ENCODE data around the gene CAPN9.

The CAPN9 gene

DNA sequence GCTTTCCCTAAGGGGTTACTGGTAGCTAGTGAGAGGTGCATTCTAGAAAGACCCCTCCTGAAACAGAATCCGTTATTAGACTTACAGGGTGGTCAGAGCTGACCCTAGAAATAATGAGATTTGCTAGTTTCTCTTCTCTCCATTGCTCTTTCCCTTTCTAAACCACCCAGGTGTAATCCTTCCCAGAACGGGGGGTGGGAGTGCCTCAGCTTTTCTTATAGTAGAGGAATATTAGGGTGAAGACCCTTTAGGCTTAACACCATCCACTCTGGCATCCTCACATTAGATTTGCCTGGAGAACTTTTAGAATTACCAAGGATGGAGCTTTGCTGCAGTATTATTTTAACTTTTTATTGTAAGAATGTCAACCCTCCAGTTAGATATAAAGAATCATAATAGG, 49.4 kb downstream of the CAPN9 start:
- no peak for DNase-seq (ENCODE audit: low read depth)

DNA sequence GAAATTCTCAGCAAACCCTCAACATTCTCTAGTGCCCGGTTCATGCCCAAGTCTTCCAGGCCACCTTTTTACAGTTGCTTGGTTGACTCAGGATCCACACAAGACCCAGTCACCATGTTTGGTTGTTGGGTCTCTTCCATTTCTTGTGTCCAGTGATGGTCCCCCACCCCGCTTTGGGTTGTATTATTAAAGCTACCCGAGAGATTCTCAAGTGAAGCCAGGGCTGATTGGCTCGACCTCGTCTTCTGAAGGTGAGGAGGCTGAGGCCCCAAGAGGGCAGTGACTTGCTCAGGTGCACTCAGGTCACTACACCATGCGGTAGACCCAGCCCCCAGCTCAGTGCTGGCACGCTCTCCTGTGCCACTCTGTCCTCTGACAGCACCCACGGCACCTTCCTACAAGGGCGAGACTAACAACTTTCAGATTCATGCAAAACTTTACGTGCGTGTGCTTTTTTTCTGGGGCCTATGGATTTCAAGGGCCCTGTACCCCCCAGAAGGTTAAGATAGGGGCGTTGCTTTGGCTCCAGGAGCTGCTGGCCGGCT, 50.3 kb downstream of the CAPN9 start:
- DNase-seq (ENCODE audit: low read depth) = no peak

DNA sequence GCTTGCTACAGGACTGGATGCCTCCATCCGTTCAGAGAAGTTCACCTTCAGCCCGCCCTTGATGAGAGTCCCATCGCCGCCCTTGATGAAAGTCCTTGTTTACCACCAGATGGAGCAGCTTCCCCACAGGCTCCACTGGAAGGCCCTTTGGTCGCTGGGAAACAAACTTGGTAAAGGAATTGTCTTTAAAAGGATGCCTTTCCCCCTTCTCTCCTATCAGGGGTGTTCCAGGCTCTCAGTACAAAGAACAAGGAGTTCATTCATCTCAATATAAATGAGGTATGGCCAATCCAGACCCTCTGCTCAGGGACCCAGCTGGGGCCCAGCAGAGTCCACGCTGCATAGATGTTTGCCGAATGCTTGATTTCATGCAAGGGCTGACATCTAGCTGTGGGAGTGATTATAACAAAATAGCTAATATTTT, 50.8 kb downstream of the CAPN9 start:
- peak; percentile 74 for DNase-seq (ENCODE audit: low read depth)

DNA sequence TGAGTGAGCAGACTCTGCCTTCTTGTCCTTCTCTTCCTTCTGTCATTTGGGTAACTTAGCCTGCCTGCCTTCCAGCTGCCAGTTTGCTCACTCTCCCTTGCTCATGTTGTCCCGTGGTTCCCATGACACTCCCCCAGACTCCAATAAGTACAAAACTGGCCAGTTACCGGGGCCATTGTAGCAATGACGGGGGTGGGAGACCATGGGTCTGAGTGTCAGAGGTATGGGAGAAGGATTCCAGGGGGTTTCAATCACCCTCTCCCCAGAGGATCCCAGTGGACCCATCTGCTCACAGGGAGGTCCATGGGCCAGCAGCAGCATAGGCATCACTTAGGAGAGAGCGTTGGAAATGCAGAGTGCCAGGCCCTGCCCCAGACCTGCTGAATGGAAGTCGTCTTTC, 51.3 kb downstream of the CAPN9 start:
- DNase-seq (ENCODE audit: low read depth) = no peak

DNA sequence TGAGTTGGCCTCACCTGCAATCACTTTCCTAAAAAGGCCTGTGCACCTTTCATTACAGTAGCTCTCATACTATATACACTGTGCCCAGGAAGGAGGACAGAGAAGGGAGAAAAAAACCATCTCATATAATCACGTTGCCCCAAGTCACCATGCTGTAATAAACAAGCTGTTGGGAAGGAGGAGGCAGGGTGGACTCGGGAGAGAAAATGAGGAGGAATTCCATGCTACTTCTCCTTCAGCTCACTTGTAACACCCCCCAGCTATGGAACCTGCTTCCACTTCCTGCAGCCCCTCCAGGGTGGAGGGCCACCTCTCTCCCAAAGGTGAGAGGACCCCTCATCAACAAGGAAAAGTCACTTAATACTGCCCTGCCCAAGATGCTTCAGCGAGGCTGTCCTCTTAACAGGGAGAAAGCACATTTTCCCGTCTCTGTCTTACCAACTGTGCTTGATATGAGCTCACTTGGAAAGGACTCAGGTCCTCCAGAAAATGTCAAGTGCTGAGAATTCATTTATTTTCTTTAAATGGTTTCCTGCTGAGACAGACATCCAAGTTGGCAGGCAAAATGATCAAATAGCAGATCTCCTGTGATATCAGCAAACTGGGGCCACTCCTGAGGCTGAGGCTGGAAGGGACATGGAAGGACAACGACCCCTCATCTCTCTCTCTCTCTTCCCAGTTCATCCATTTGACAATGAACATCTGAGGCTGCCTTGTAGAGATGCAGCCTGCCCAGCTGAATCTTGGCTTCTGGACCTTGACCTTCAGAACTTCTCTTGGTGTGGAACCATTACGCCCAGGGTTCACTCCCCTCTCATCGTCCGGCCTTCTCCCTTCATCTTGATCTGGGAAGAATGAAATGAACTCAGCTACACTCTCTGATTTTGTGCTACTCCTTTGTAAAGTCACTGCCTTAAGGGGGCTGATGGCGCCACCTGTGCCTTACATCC, 54.0 kb downstream of the CAPN9 start:
- DNase-seq (ENCODE audit: low read depth) = no peak

DNA sequence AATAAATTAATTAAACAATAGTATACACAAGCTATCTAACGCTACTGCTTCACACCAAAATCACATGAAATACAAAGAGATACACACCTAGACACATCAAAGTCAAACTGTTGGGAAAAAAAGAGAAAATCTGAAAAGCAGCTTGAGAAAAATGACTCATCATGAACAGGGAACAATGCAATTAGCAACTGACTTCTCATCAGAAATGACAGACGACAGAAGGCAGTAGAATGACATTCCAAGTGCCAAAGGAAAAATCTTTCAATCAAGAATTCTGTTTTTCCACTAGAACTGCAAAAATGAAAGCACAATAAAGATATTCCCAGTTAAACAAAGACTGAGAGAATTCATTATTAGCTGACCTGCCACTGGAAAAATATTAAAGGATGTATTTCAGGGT, 57.2 kb downstream of the CAPN9 start:
- DNase-seq (ENCODE audit: low read depth) = no peak

DNA sequence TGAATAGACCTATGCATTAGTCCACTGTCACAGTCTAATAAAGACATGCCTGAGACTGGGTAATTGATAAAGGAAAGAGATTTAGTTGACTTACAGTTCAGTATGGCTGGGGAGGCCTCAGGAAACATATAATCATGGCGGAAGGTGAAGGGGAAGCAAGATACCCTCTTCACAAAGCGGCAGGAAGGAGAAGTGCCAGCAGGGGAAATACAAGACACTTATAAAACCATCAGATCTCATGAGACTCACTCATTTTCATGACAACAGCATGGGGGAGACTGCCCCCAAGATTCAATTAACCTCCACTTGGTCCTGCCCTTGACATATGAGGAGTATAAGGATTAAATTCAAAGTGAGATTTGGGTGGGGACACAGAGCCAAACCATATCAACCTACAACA, 59.4 kb downstream of the CAPN9 start:
- DNase-seq (ENCODE audit: low read depth) = no peak

DNA sequence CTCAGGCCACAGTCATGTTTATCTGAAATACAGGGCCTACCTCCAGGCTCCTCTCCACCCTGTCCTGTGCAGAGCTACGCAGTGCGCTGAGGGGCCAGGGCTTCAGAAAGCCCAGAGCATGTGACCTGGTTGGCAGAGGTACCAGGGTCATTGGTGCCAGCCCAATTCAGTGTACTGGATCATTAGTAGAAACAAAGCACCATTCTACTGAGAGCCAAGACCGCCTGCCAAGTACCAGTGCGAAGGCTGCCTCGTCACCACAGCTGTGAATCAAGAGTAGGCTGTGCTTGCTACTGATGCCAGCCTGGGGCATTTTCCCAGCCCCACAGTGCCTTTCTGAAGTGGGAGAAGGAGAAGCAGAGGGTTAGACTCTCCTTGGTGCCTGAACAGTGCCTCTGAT, 59.8 kb downstream of the CAPN9 start:
- no peak for DNase-seq (ENCODE audit: low read depth)

DNA sequence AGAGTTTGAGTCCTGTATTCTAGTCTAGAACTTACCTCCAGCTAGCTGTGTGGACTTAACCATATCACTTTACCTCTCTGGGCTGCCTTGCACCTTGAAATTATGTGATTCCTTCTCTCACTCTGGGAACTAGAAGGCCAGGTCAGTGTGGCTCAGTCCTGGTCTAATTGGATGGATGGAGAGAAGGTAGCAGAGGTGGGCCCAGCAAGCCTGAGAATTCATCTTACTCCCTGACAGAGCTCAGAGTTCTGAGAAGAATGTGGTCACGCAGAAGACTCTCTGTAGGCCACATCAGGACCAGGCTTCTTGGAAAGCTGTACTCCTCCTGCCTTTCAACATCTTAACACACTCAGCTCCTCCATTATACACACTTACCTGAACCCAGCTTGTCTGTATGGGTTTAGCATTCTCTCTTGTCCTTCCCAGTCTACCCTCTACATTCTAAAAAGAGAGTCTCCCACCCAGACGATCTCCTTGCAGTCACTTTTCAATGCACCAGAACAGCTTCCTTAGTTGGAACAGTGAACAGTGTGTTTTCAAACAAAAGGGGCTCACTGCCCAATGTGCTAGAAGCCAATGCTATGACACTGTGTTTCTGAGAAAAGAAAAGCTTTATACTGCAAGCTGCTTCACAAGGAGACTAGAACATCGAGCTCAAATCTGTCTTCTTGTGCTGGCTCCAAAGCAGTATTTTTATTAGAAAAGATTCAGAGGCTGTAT, 60.5 kb downstream of the CAPN9 start:
- no peak for DNase-seq (ENCODE audit: low read depth)

DNA sequence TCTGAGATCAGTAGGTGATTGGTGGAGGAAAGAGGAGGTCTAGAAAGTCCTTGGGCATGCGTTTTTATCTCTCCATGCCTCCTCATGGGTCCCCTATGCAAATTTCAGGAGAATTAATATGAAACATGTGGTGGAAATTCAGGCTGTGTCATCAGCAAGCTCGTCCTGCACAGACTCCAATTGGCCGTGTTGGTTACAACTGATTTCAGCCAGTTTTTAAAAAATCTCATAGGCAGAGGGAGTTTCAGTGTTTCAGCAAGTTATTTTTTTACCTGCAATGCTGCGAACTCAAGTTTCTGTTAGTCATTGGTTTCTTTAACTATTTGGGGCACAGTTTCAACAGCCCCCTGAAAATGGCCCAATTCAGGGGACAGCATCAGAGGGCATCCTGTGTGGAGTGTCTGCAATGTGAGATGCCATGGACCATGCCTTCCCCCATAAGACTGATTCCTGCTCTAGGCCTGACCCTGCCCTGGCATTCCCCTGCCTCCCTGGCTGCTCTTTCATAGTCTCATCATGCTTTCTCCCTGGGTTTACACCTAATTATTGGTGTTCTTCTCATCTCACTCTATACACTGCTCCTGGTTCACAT, 61.2 kb downstream of the CAPN9 start:
- DNase-seq (ENCODE audit: low read depth) = no peak

DNA sequence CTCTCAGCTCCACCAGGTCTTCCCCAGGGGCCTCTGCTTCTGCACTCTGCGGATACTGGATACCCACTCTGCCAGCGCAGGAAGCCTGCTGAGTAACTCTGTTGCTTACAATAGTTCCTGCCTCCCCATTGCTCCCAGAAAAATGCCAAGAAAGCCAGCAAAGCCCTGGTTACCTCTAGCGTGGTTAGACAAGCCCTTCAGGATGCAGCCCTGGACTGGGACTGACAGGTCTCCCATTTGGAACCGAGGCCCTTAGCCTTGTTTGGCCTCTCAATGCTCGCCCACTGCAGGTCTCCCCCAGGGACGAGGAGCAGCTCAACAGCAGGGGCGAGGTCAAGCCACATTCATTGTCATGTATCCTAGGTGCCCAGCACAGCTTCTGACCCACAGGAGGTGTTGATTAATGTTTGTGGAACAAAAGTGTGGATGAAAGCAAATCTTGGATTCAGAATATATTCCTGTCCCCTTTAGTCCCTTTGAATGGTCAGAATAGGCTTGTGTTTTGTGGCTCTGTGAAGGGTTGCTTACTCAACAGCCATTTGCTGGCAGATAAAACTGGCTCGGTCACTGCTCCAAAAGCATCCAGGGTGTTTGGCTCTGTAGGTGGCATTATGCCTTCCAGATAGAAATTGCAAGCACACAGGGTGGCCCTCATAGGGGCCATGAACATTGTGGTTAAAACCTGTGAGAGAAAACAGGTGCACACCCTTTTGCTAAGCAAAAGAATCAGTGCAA, 62.2 kb downstream of the CAPN9 start:
- DNase-seq (ENCODE audit: low read depth) = no peak

DNA sequence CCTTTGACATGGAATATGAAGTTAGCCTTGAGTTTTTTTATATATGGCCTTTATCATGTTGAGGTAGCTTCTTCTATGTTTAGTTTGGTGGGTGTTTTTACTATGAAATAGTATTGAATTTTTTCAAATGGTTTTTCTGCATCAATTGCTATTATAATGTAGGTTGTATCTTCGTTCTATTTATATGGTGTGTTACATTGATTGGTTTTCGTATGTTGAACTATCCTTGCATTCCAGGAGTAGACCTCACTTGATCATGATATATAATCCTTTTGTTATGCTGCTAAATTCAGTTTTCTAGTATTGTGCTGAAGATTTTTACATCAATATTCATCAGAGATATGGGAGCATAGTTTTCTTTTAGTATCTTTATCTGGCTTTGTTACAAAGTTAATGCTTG, 65.4 kb downstream of the CAPN9 start:
- DNase-seq (ENCODE audit: low read depth) = no peak

DNA sequence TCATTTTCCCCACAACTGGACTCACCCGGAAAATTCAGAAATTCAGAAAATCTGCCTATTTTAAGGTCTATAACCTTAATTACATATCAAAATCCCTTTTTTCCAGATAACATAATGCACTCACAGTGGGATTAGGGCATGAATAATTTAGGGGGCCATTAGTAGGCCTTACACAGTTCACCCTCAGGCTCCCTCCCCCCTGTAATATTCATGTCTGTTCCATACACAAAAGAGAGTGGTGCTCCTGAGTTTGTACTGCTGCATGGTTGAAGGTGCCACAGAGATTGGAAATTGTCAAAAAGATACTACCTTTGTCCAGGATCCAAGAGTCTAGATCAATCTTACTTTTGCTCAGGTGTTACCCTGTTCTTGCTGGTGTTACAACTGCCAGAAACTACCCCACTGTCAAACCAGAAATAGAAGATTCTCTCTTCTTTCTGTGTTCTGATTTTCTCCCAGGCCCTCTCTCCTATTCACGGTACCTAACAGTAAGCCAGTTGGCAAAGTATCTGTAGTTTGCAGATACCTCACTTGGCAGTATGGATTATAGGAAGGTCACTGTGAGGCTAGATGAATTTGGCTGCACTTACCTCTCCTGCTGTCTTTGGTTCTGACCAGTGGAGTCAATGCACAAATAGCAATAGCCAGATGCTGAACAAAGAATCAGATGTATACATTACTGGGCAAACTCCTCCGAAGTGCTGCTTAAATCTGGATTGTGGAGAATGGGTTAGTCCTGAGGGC, 67.9 kb downstream of the CAPN9 start:
- no peak for DNase-seq (ENCODE audit: low read depth)

DNA sequence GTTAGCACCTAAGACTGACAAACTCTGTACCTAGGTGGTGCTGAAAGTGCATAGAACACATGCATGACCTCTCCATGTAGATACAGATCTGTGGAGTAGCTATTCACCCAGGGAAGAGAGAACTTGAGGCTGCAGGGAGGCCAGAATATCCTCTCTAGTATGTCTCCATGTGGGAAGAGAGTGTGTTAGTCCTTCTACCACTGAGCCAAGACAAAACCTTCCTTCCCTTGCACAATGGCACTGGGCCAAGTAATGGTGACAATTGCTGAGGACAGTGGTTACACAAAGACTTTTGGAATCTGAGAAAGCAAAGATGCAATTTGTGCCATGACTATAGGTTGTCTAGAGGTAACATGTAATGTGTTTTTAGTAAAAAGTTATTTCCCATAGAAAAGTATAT, 68.8 kb downstream of the CAPN9 start:
- DNase-seq (ENCODE audit: low read depth) = no peak

DNA sequence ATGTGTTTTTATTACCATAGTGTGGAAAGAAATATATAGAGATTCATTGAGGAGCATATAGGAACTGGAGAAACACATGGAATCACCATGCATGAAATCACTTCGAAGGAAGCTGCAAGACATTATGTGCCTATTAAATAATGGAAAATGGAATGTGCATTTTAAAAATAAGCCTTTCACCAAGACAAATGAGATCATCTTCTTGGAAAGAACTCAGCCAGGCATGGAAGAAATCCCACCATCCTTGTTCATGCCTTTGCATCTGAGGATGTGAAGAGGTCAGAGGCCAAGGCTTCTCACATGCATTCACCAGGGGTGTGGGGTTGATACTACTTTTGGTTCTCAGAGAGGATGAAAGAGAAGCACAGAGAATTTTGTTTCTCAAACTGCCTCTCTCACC, 71.2 kb downstream of the CAPN9 start:
- no peak for DNase-seq (ENCODE audit: low read depth)

DNA sequence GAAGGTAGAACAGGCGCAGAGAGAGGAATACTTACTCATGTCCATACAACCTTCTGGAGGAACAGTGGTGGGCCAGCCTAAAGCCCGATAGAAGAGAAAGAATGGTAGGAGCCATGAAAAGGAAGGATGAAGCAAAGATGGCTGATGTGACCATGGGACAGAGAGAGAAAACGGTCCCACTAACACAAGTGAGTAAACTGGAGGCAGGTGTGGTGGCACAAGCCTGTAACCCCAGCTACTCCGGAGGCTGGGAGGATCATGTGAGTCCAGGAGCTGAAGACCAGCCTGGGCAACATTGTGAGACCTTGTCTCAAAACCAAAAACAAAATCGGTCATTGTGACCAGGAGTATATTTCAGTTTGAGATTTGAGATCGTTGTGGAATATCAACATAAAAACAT, 71.7 kb downstream of the CAPN9 start:
- no peak for DNase-seq (ENCODE audit: low read depth)

DNA sequence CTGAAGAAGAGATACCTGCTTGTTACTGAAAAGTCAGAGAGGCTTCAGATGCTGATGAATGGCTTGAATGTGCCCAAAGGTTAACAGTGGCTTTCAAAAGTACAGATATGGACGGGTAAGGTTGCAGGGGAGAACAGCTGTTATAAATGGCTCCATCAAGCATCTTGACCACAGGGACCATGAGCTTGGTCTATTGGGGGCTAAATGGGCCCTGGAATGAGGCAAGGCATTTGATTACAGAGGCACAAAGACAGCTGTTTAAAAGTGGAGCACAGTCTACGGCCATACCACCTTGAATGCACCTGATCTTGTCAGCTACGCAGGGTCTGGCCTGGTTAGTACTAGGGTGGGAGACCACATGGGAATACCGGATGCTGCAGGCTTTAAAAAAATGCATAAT, 72.8 kb downstream of the CAPN9 start:
- DNase-seq (ENCODE audit: low read depth) = no peak

DNA sequence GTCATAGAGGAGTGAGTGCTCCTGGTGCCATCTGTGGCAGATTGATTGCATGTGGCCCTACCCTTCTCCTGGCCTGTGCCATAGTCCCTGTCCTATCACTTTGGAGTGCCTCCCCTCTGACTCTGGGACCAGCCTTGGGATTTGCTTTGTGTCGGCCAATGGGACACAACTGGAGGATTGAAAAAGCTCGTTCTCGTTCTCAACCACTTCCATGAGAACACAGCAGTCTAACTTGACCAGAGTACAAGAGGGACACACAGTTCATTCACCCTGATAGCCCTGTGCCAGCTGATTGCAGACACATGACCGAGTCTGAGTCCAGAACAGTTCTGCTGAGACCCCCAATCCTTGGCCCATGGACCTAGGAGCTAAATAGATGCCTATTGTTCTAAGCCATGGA, 73.4 kb downstream of the CAPN9 start:
- DNase-seq (ENCODE audit: low read depth) = no peak

DNA sequence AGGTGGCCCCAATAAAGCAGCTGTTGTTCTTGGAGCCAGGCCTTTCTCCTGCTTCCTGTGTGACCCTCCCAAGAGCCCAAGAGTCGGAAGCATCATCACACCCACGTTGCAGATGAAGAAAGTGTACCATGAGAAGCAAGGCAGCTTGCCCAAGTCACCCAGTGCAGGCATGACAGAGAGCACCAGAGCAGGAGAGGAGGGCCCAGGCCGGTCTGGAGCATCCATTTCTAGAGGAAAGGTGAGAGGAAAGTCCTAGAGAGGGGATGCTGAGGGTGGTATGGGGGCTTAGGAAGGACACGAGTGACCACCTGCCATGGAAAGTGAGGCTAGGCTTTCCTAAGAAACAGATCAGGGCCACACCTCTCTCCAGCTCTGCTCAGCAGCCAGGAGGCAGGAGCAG, 74.2 kb downstream of the CAPN9 start:
- DNase-seq (ENCODE audit: low read depth) = no peak

DNA sequence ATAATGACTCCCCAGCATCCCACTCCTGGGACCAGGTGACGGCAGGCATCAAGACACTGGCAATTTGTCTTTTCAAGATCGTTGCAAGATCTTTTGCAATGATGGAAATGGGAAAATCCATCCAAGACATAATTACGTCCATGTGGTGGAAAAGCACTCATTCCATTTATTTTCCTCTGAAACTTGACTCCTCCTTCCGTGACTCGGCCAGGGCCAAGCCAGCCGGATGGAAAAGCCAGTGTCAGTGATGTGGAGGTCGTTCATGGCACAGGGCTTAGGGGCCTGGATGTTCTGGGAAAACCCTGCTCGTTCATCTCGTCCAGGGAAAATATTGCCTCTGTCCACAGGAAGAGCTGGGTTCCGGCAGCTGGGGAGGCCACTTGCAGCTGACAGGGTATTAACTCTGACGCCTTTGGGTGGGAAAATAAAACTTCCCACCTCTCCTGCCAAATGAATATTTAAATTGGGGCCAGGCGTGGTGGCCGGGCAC, 74.9 kb downstream of the CAPN9 start:
- DNase-seq (ENCODE audit: low read depth) = no peak

DNA sequence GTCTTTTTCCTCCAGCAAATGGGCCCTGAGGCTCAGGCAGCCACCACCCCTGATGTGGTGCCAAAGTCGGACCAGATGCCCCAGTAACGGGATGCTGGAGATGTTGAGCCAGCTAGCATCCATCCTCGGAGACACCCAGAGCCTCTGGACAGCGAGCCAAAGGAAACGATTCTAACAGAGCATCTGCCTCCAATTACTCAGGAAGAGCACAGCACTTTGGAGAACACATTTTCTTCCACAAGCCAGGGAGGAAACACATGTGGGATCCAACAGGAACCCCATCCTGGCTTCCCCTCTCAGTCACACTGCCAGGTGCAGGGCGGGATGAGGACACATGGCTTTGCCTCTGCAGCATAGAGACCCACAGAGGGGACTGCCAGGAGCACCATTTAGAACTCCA, 76.2 kb downstream of the CAPN9 start:
- no peak for DNase-seq (ENCODE audit: low read depth)

All from ELR (cell line).